Activated CD4-positive, alpha-beta T cell treated with anti-CD3 and anti-CD28 coated beads for 36 hours (primary cell): Measurements from ENCODE around the gene DDX28. TPM values are rescaled to one million over a fixed set of nuclear protein-coding genes. Genes with fewer than 3 reads are reported as not detected.
"Not testable (repeated sequence)": the region's sequence is repeated elsewhere in the genome, so short reads cannot be mapped to it uniquely, and the experiment has no call there.

Source experiments
- ATAC-seq: fragments of 200-7000 bp; cut with Tn5 transposase; one replicate; pipeline ENCODE4 v1.10.0; 2021; ENCODE audit warnings: mild to moderate bottlenecking, moderate library complexity
- CTCF ChIA-PET: fragments of 350-600 bp; sonication (Branson Sonifier 250); formaldehyde crosslinking; loops from one replicate; lab custom pipeline; 2021; ENCODE audit warnings: antibody characterized with exemption; lab: Charles Lee
- POLR2A ChIA-PET: fragments of 350-600 bp; sonication (Branson Sonifier 250); formaldehyde crosslinking; loops from one replicate; lab custom pipeline; 2021; ENCODE audit warnings: antibody characterized with exemption, inconsistent platforms; lab: Charles Lee
- DNase-seq: peaks from one replicate; pipeline ENCODE4 v3.0.0-alpha.2; 2020
- H3K27ac Mint-ChIP-seq: one replicate; pipeline ENCODE4 v1.8.0; 2021; ENCODE audit warnings: mixed read lengths
- H3K27me3 Mint-ChIP-seq: one replicate; pipeline ENCODE4 v1.8.0; 2021; ENCODE audit warnings: mixed read lengths
- H3K36me3 Mint-ChIP-seq: one replicate; pipeline ENCODE4 v1.8.0; 2021; ENCODE audit warnings: low read depth, mixed read lengths
- H3K4me1 Mint-ChIP-seq: one replicate; pipeline ENCODE4 v1.8.0; 2021; ENCODE audit warnings: mixed read lengths
- H3K4me3 Mint-ChIP-seq: one replicate; pipeline ENCODE4 v1.8.0; 2021; ENCODE audit warnings: mild to moderate bottlenecking, moderate library complexity, mixed read lengths
- H3K9me3 Mint-ChIP-seq: one replicate; pipeline ENCODE4 v1.8.0; 2021; ENCODE audit warnings: low read depth, mixed read lengths
- intact Hi-C, 2 experiments: fragments of 100-400 bp; cut with DNase I in 1 of 2; cut with micrococcal nuclease in 1 of 2; formaldehyde crosslinking; loops; one replicate each; pipeline versions ENCODE4 v1.14.2 to v1.15.1; 2022 to 2024; cut with DNase I, micrococcal nuclease
- total RNA-seq, 2 experiments: library from RNA; stranded (reverse); gene quantifications; one replicate each; pipeline ENCODE4 v1.2.3, GENCODE V29; 2021

Gene DDX28
- total RNA-seq, 2 experiments from 2014 or later, result 13.7 to 17.1 TPM

GRCh38 chr16:67995423-67995822 is 27.6 kb downstream of the DDX28 start:
- Mint-ChIP-seq H3K27ac (no peak overlapping the region), H3K9me3 (no peaks in the 10 kb centered on the region), H3K4me3 (no peak overlapping the region), H3K4me1 (peaks cover 58% of the 10 kb centered on the region), H3K27me3 (no peaks in the 10 kb centered on the region), H3K36me3 (peaks cover 3% of the 10 kb centered on the region)
- POLR2A ChIA-PET, result no interaction called here
- no peak for ATAC-seq
- CTCF ChIA-PET, result interaction anchor here (0.7 to 2.4 kb wide), 4 partner anchors 11 to 233 kb away, joined by 3 to 11 read pairs (median 7); no protein-coding TSS in a partner anchor
- peak; percentile 50 for DNase-seq
- intact Hi-C loops, result no loop called here

GRCh38 chr16:67994040-67994408 is 29.0 kb downstream of the DDX28 start:
- DNase-seq, H3K27me3 Mint-ChIP-seq, H3K36me3 Mint-ChIP-seq, intact Hi-C loops, H3K9me3 Mint-ChIP-seq, POLR2A ChIA-PET: not testable (repeated sequence)
- peak overlapping the region; percentile 96 for H3K27ac Mint-ChIP-seq
- peak overlapping the region; percentile 69 for H3K4me3 Mint-ChIP-seq
- CTCF ChIA-PET, result interaction anchor here (0.6 to 2.4 kb wide), 9 partner anchors 8 to 236 kb away, joined by 3 to 11 read pairs (median 6); partner anchors contain the start of genes DDX28 and DUS2
- ATAC-seq, result peak; percentile 28
- H3K4me1 Mint-ChIP-seq, result peaks cover 44% of the 10 kb centered on the region

GRCh38 chr16:67993207-67994039 is 29.6 kb downstream of the DDX28 start:
- DNase-seq (peak; percentile 92), ATAC-seq (peak; percentile 89)
- ChIA-PET POLR2A (no interaction called here), CTCF (interaction anchor here (0.9 to 2.4 kb wide), 7 partner anchors 9 to 53 kb away, joined by 3 to 11 read pairs (median 6); partner anchors contain the start of genes DDX28 and DUS2)
- peak overlapping the region; percentile 96 for H3K27ac Mint-ChIP-seq
- peaks cover 38% of the 10 kb centered on the region for H3K4me1 Mint-ChIP-seq
- H3K9me3 Mint-ChIP-seq, result no peaks in the 10 kb centered on the region
- H3K27me3 Mint-ChIP-seq, result no peaks in the 10 kb centered on the region
- intact Hi-C loops, result loop anchor here (1.0 to 2.0 kb wide), 7 partner anchors 25 to 236 kb away; partner anchors contain the start of genes DDX28 (in 2 of the 2), DUS2 (in 2 of the 2) and SLC12A4 (in 1 of the 2)
- no peaks in the 10 kb centered on the region for H3K36me3 Mint-ChIP-seq
- H3K4me3 Mint-ChIP-seq, result peak overlapping the region; percentile 69

GRCh38 chr16:67992661-67993206 is 30.3 kb downstream of the DDX28 start:
- ATAC-seq (no peak), DNase-seq (no peak)
- POLR2A ChIA-PET, result no interaction called here
- H3K36me3 Mint-ChIP-seq, result no peaks in the 10 kb centered on the region
- peaks cover 36% of the 10 kb centered on the region for H3K4me1 Mint-ChIP-seq
- H3K27ac Mint-ChIP-seq, result peak overlapping the region; percentile 43
- no peak overlapping the region for H3K4me3 Mint-ChIP-seq
- CTCF ChIA-PET, result interaction anchor here (0.8 to 1.6 kb wide), 5 partner anchors 13 to 73 kb away, joined by 3 to 6 read pairs (median 3); partner anchors contain the start of genes DDX28 and DUS2
- no peaks in the 10 kb centered on the region for H3K9me3 Mint-ChIP-seq
- no peaks in the 10 kb centered on the region for H3K27me3 Mint-ChIP-seq
- intact Hi-C loops, result loop anchor here (1.0 to 2.0 kb wide), 7 partner anchors 24 to 237 kb away; partner anchors contain the start of genes DDX28 (in 2 of the 2), DUS2 (in 2 of the 2) and SLC12A4 (in 1 of the 2)

- H3K4me3 Mint-ChIP-seq, result no peak overlapping the region
- POLR2A ChIA-PET, result no interaction called here
- H3K9me3 Mint-ChIP-seq, result no peaks in the 10 kb centered on the region
Observed at GRCh38 chr16:67990018-67990386, 33.0 kb downstream of the DDX28 start.

GRCh38 chr16:67989322-67990017 is 33.6 kb downstream of the DDX28 start:
- CTCF ChIA-PET, result interaction anchor here (0.5 kb wide), 1 partner anchor 9 kb away, joined by 3 read pairs; the partner anchor contains the start of gene DPEP2

More at GRCh38 chr16:67990018-67990386, 33.0 kb downstream of the DDX28 start:
- no peaks in the 10 kb centered on the region for H3K36me3 Mint-ChIP-seq
- intact Hi-C loops, result no loop called here
- peaks cover 21% of the 10 kb centered on the region for H3K4me1 Mint-ChIP-seq
- CTCF ChIA-PET, result no interaction called here
- H3K27ac Mint-ChIP-seq, result peak overlapping the region; percentile 47
- H3K27me3 Mint-ChIP-seq, result no peaks in the 10 kb centered on the region
- DNase-seq, result no peak
- ATAC-seq, result no peak

GRCh38 chr16:67988675-67989074 is 34.4 kb downstream of the DDX28 start:
- Mint-ChIP-seq H3K27ac (no peak overlapping the region), H3K4me1 (peaks cover 26% of the 10 kb centered on the region)

More at GRCh38 chr16:67989322-67990017, 33.6 kb downstream of the DDX28 start:
- H3K27me3 Mint-ChIP-seq, result no peaks in the 10 kb centered on the region
- H3K27ac Mint-ChIP-seq, result no peak overlapping the region
- H3K4me3 Mint-ChIP-seq, result no peak overlapping the region
- intact Hi-C loops, result no loop called here
- no peaks in the 10 kb centered on the region for H3K36me3 Mint-ChIP-seq
- no peak for ATAC-seq
- no peaks in the 10 kb centered on the region for H3K9me3 Mint-ChIP-seq
- peaks cover 22% of the 10 kb centered on the region for H3K4me1 Mint-ChIP-seq
- no peak for DNase-seq
- POLR2A ChIA-PET, result no interaction called here

GRCh38 chr16:67987460-67988160 is 35.4 kb downstream of the DDX28 start:
- ChIA-PET CTCF (interaction anchor here (0.6 to 1.4 kb wide), 5 partner anchors 11 to 138 kb away, joined by 3 to 5 read pairs (median 3); partner anchors contain the start of genes CTRL and DPEP2), POLR2A (interaction anchor here (1.3 kb wide), 1 partner anchor 12 kb away, joined by 3 read pairs; the partner anchor contains the start of gene DPEP2)
- H3K36me3 Mint-ChIP-seq, result no peaks in the 10 kb centered on the region
- peaks cover 28% of the 10 kb centered on the region for H3K4me1 Mint-ChIP-seq
- no peak for DNase-seq
- H3K27ac Mint-ChIP-seq, result peak overlapping the region; percentile 1
- H3K9me3 Mint-ChIP-seq, result no peaks in the 10 kb centered on the region
- intact Hi-C loops, result no loop called here
- no peaks in the 10 kb centered on the region for H3K27me3 Mint-ChIP-seq
- no peak overlapping the region for H3K4me3 Mint-ChIP-seq
- ATAC-seq, result no peak

More at GRCh38 chr16:67988675-67989074, 34.4 kb downstream of the DDX28 start:
- ChIA-PET CTCF (interaction anchor here (1.4 kb wide), 1 partner anchor 10 kb away, joined by 5 read pairs; the partner anchor contains the start of gene DPEP2), POLR2A (no interaction called here)
- Mint-ChIP-seq H3K4me3 (no peak overlapping the region), H3K27me3 (no peaks in the 10 kb centered on the region), H3K36me3 (no peaks in the 10 kb centered on the region), H3K9me3 (no peaks in the 10 kb centered on the region)
- DNase-seq (no peak), ATAC-seq (no peak)
- intact Hi-C loops, result no loop called here

GRCh38 chr16:67986949-67987348 is 36.1 kb downstream of the DDX28 start:
- Mint-ChIP-seq H3K27ac (no peak overlapping the region), H3K27me3 (no peaks in the 10 kb centered on the region), H3K4me1 (peaks cover 25% of the 10 kb centered on the region), H3K9me3 (no peaks in the 10 kb centered on the region), H3K36me3 (no peaks in the 10 kb centered on the region), H3K4me3 (no peak overlapping the region)
- ChIA-PET CTCF (interaction anchor here (0.6 to 1.5 kb wide), 6 partner anchors 12 to 241 kb away, joined by 3 to 4 read pairs (median 3); partner anchors contain the start of genes CTRL and PSMB10), POLR2A (interaction anchor here (1.3 kb wide), 1 partner anchor 12 kb away, joined by 3 read pairs; the partner anchor contains the start of gene DPEP2)
- DNase-seq (no peak), ATAC-seq (no peak)
- intact Hi-C loops, result no loop called here

- Mint-ChIP-seq H3K36me3 (no peaks in the 10 kb centered on the region), H3K4me3 (no peak overlapping the region), H3K27ac (no peak overlapping the region), H3K9me3 (no peaks in the 10 kb centered on the region), H3K4me1 (peaks cover 25% of the 10 kb centered on the region), H3K27me3 (no peaks in the 10 kb centered on the region)
- DNase-seq (no peak), ATAC-seq (no peak)
- CTCF ChIA-PET, result interaction anchor here (1.1 to 3.5 kb wide), 3 partner anchors 13 to 24 kb away, joined by 4 to 11 read pairs (median 4); no protein-coding TSS in a partner anchor
- POLR2A ChIA-PET, result interaction anchor here (0.6 kb wide), 3 partner anchors 22 to 339 kb away, joined by 3 to 4 read pairs (median 3); no protein-coding TSS in a partner anchor
- intact Hi-C loops, result no loop called here
Observed at GRCh38 chr16:67982011-67982696, 40.9 kb downstream of the DDX28 start.
